HS-5 (cell line): Measurements from ENCODE around the gene NPHP4.

ENCODE experiments used
- DNase-seq: peaks from one replicate; pipeline ENCODE4 v3.0.0-alpha.2; 2012; ENCODE audit warnings: low read depth

The NPHP4 gene

DNA sequence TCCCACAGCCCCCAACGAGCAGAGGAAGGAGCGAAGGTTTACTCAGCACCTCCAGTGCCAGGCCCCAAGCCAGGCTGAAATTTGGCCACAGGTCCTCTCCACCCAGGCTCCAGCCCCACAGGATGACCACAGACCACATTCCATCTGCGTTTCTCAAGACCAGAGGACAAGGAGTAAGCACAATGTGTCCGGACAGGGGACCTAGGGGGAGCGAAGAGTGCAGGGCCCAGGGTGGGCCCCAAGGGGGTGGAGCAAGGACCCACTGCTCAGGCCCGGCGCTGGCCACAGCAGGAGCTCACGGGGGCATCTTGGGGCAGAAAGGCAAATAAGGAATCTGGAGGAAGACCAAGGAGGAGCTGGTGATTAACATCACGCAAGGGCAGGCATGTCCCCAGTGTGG lies 100.5 kb downstream of the NPHP4 start:
- DNase-seq = peak; percentile 6

DNA sequence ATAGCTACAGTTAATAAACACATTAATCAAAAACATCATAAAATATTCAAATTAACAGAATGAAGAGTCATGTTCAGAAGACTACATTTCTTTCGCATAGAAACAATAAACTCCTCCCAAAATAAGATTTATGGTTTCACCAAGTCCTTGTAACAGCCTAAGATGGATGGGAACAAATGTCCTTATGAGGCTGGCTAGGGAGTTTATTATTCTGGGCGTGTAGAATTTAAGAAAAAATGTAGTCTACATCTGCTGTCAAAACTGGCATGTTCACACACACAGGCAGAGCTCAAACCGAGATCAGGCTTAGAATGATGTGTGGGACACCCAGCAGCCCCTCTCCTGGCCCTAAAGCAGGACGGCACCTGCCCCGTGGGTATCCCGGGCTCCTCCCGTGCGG lies 101.1 kb downstream of the NPHP4 start:
- DNase-seq = no peak

DNA sequence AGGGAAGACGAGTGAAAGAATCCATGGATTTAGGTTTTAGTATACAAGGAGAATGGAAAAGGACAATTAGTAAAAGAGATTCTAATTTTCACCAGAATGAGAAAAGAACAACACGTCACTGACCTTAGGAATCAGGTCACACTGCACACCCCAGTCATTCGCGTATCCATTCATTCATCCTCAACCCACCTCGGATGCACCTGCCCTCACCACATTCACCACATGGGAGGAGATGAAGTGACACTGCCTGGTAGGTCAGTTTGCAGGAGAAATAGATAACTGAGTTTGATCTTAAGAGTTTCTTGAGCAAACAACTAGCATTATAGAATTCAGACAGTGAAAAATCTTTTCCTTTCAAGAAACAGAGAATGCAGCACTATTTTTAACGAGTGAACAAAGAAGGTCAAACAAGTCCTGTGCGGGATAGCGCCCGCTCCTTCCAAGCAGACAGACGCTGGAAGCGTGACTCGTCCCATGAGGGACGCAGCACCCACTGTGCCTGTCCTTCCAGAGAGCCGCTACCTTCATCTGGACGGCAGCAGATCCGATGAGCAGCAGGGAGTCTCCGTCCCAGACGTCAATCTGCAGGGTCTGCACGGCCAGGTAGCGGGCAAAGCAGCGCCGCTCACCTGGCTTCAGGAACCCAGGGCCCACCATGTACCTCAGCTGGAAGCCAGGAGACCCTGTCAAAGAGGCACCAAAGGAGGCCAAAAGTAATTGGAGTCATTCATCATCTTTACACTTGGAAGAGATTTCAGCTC lies 101.7 kb downstream of the NPHP4 start:
- DNase-seq = no peak

DNA sequence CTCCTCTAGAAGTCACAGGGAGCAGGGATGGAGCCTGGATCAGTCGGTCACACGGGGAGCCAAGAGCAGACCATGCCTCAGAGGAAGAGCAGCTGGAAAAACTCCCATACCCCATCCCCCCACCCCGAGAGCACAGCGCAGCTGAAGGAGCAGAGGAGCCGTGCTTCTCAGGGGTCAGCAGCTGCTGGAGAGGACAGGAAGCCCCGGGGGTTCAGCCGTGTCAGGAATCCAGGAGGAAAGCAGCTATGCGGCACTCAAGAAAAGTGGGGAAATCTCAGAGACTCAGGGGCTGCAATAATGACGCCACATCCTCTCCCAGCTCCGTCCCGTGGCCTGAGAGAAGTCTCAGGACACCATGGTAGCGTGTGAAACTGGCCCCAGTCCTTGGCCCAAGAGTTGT lies 102.3 kb downstream of the NPHP4 start:
- DNase-seq = no peak

DNA sequence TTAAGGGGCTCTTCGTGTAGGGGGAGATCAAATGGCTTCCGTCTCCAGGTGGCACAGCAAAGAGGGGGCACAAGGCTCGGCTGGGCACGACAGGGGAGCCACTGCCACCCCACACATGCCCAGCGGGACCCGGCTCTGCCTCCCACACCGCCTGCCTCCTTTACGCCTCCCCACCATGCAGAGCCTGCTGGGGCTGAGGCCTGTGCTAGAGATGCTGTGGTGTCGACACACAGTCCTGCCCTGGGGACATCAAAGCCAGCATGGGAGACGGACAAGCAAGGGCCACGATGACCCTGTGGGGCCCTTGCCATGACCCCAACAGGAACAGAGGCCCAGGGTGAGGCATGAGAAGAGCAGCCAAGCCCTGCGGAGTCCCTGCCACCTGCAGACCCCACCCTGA lies 102.8 kb downstream of the NPHP4 start:
- no peak for DNase-seq

DNA sequence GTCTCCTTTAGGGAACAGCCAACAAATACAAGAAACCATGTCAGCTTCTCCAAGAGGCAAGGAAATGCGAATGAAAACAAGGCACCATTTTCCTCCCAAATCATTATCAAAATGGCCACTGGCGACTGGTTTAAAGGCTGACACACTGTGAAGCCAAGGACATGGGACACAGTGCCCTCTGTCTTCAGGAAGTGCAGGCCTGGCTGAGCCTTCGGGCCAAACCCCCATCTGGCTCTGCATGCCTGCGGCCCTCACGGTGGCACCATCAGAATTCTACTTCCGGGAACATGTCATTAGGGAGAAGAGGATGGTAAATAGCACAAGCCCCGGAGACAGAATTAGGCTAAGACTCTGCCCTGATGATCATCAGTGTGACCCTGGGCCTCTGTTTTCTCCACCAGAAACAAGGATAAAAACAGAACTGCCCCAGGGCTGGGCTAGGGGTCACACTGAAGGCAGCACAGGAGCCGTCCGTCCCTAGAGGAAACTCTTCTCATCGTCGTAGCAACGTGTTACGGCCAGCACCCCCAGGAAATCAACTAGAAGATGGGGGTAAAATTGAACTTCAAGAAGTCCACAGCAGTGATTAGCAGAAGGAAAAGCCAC lies 103.5 kb downstream of the NPHP4 start:
- no peak for DNase-seq

DNA sequence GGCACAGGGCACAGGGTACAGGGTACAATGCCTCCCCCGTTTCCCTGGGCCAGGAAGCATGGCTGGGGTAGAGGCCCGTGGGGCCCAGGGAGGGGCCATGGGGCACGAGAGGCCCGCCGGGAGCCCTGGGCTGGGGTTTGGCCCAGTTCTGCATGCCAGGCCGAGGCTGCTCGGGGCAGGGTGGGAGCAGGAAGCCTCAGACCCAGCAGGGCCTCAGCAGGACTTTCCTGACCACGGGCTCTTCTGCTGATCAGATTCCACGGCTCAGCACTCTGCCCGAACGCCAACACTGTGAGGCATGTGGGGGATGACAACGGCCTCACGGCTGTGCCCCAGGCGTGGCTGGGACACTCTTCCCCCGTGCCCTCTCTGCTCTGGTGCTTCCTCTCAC lies 104.3 kb downstream of the NPHP4 start:
- DNase-seq = no peak

DNA sequence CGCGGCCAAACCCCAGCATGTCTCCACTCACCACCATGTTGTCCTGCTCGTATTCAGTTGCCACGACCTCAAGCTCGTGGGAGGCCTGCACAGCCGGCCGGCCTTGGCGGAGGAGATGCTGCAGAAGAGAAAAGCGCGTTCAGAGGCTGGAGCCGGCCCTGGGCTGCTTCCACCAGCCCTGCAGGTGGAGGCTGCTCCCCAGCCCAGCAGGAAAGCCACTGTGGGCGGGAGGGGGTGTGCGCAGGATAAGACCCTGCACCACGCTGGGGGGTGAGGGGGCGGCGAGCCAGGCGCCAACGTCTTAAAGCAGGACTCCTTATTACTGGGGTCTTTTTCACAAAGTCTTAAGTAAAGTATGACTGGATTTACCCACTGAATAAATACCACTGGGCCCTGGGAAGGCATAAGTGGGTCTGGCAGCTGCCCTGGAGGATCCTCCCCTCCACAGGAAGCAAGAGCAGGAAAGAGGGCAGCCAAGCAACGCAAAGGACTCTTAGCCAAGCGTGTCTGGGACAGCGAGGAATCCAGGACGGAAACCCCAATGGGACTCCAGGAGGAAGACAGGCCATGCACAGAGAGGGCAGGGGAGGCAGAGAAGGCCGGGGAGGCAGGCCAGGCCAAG lies 104.8 kb downstream of the NPHP4 start:
- no peak for DNase-seq

DNA sequence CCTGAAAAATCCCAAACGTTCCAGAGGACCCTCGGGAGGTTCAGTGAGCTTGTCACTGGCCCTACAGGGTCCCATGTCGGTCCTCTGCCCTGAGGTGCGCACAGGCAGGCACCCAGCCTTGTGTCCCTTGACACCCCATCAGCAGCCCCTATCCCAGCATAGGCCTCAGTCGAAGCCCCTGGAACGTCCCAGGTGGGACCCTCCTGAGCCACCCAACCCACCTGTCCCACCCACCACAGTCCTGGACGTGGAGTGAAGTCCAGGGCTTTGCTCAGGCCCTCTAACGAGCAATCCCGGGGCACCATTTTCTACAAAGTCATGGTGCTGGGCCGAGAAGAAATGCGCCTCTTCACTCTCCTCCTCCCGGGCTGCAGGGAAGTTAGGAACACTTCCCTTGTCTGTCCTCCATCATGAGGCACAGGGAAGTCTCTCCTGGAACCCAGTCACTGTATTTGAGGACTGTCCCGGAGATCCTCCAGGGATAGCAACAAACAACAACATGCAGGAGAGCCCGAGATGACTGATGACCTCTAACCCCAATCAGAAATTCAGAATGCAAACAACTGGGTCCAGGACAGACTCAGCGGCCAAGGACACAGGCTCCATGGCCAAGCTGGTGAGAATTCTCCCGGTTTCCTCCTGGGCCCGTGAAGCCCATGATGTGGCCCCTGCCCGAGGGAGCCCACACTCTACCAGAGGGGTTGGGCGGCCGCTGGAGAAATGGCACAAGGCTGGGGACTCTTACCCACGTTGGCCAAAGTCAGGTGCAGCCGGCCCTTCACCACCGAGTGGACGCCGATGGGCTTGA lies 105.5 kb downstream of the NPHP4 start:
- DNase-seq = no peak

DNA sequence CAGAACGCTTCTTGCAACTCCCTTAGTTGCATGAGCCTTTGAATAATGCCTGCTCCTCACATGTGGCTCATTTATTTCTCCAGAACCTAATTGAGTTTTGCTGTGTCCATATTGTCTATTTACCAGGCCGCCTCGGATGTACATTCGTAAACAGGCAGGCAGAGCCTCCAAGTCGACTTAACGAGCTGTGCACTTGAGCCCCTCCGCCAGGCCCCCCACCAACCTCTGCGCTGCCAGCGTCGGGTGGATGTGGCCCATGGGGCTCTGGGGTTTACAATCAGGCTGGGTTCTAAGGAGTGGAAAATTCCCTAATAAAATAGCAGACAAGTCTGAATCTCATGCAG lies 106.1 kb downstream of the NPHP4 start:
- DNase-seq = no peak

DNA sequence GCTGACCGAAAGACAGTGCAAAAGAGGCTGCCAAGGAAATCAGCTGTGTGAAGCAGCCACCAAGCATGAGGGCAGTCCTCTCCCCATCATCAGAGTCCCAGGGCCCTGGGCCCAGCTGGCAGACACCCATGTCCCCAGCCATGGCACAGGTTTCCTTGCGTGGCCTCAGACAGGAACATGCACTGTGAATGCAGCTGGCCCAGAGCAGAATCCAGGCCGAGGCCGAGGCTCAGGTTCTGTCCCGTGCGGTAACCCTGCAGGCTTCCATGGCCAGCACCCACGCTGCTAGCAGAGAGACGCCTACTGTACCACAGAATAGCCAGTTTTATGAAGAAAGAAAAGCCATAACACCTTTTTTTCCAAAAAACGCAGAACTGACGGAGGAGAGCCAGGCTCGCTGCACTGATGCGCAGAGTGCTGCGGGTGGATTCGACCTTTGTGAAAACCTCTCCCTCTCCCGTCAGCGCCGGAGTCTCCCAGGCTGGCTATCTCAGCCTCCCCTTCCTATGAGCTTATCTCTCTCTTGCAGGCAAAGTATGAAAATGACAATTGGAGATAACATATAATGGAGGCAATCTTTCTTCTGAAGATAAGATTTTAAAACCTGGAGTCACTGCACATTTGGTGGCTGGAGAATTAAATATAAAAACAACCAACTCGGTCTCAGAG lies 106.6 kb downstream of the NPHP4 start:
- no peak for DNase-seq

DNA sequence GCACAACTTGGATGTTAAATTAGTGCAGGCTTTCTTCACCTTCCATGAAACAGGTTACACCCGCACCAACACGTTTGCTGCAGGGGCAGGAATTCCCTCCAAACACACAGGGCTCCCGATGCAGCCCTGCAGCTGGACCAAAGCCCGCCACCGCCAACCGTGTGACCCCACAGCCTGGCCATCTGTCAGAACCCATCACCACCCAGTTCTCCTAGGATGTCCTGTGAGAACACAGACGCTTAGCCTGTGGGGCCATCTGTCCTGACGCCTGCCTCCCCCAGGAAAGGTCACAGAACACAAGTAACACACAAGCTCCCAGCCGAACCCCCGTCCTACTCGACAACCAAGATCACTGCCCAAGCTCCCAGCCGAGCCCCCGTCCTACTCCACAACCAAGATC lies 108.1 kb downstream of the NPHP4 start:
- no peak for DNase-seq

DNA sequence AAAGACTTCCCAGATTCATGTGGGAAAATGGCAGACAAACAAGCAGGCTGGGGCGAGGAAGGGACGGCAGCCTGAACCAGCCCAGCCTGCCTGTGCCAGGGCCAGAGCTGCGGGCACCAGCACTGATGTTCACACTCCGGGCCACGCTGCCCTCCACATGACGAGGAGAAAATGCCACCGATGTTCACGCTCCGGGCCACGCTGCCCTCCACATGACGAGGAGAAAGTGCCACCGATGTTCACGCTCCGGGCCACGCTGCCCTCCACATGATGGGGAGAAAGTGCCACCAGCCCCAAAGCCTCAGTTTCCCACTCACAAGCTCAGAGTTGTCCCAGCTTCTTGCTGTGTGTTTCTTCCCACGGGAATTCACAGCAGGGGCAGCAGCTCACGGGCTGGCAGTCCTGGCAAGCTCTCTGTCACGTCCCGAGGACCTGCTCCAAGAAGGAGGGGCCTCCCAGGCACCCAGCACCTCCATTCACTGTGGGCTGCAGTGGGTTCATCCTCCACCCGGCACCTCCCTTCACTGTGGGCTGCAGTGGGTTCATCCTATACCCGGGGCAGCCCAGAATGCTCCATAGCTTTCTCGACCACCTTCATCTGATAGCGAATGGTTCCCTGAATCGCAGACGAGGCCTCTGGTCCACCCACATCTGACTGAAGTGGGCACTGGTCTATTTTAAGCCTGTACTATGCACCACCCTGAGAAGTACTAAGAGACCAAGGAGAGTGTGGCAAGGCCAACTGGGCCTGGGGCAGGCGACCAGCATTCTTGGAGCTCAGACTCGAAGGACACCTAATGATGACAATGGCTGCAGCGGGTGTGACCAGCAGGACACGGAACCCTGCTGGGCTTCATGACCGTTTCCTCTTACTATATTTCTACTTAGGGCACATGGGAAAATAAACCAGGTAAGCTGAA lies 108.8 kb downstream of the NPHP4 start:
- DNase-seq = no peak

DNA sequence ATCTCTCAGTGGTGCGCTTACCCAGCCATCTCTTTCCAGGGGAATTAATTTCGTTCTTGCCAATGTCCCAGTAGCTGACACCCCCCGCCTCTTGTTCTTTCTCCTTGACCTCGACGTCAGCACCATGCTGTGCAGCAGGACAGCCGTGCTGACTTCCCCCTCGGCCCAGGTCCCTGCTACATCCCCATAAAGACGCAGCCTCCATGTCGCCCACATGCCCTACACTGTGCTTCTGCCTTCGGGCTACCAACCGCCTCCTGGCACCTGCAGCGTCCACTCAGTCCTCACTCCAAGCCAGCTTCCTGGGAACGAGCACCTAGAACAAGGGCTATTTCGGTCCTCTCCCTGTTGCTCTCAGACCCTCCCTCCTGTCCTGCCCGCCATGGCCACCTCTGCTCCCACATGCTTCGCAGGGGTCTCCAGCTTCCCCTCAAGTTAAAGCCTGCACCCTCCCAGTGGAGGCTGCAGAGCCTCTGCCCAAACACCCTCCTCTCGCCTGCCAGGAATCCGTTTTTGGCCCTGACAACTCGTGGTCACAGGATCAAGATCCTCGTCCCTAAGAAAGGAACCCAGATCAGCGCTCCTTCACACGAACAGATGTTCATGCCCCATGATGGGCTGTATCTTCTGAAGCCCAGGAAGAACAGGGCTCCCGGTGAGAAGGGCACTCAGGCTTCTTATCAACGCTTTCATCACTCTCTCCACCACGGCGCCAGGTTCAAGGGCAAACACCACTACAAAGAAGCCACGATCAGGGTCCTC lies 109.7 kb downstream of the NPHP4 start:
- DNase-seq = no peak

DNA sequence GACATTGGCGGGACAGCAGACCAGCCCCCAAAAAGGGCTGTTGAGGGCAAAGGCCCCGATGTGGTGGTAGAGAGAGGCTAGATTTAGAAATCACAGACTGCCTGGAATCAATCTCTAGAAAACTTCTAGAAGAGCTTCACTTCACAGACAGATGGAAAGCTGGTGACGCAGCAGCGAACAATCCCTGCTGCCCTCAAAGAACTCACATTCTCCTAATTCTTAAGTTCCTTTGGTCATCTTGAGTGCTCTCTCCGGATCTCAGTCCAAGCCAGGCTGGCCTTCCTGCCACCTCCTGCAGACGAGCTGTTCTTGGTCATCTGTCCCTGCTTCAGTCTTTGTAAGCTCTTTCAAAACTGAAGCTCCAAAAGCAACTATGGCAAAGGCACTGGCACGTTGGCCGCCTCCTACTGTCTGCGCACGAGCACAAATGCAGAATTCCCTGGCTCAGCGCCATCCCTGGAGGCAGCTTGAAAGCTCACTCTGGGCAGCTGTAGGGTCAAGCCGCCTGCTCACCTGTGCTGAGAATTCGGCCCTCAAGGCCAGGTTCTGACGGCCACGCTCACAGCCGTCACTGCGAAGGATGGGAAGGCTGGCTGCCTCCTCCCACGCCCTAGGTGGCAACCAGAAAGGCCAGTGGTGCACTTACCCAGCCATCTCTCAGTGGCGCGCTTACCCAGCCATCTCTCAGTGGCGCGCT lies 110.6 kb downstream of the NPHP4 start:
- DNase-seq = no peak

DNA sequence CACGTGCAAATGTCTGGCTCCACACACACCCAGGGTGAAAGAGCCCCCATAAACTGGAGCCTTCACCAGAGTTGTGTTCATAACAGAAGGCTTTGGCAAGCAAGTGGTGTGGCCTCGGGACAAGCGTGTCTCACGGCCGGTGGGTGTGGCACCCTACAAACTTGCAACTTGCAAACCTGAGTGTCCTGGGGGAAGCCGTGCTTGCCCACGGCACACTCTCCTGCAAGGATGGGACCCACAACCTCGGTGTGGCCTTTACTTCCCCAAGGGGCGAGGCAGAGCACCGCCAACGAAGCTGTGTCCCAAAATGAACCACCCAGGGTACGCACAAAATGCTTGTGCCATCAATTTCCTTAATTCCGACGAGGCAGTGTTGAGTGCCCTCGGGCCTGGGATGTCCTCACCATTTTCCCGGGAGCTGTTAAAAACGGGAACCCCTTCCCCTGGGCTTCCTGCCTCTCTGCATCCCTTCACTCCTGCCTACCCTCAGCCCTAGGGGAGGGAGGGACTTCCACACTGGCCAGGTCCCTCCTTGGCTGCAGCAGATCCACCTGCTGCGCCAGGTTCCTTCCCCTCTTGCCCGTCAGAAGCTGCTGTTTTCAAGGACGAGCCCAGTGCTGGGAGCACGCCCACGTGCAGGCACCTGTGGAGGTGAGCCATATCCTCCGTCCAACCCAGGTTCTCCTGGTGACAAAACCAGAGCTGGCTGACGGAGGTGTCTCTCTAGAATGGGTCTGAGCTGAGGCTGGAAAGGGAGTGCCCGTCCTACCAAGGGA lies 111.4 kb downstream of the NPHP4 start:
- no peak for DNase-seq

DNA sequence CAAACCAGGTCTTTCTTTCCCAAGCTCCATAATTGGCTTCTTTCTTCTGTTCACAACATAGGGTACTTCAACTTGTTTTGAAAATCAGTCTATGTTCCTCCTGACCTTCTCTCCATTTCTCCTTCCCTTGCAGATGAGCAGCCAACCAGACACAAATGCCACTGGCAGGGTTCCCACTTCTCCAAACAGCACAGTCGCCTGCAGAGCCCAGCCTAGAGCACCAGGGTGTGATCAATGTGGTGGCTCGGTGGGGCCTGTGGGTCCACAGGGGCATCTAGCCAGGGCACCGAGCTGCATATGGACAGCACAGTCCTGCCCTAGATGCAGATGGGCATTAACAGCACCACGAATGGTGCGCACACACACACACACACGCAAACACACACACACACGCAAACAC lies 112.8 kb downstream of the NPHP4 start:
- no peak for DNase-seq

DNA sequence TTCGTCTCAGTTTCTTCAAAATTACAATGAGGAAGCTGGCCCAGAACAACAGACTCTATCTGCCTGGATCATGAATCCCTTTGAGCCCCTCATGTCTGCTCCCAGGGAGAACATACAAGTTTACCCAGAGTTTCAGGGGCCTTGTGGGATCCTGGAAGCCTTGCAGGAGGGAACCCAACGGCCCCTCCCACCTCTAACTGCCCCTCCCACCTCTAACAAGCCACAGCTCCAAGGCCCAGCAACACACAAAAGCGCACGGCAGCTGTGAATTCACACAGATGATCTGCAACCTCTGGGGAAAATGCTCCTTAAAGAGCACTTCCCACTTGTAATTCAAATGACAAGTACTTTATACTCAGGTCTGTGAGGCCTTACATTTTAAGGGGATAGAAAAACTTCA lies 113.3 kb downstream of the NPHP4 start:
- DNase-seq = no peak
